GM12801 (cell line): ENCODE results near the gene JAGN1.

ENCODE experiments used
- CTCF ChIP-seq: IDR thresholded peaks from one replicate; pipeline ENCODE4 v1.5.1; 2011; ENCODE audit warnings: control low read depth; ENCODE audit not compliant: insufficient read length; ENCODE audit errors: extremely low read depth

Gene JAGN1

GRCh38 chr3:9917820-9918219 lies 27.4 kb downstream of the JAGN1 start:
- TF ChIP-seq CTCF: no peak

DNA sequence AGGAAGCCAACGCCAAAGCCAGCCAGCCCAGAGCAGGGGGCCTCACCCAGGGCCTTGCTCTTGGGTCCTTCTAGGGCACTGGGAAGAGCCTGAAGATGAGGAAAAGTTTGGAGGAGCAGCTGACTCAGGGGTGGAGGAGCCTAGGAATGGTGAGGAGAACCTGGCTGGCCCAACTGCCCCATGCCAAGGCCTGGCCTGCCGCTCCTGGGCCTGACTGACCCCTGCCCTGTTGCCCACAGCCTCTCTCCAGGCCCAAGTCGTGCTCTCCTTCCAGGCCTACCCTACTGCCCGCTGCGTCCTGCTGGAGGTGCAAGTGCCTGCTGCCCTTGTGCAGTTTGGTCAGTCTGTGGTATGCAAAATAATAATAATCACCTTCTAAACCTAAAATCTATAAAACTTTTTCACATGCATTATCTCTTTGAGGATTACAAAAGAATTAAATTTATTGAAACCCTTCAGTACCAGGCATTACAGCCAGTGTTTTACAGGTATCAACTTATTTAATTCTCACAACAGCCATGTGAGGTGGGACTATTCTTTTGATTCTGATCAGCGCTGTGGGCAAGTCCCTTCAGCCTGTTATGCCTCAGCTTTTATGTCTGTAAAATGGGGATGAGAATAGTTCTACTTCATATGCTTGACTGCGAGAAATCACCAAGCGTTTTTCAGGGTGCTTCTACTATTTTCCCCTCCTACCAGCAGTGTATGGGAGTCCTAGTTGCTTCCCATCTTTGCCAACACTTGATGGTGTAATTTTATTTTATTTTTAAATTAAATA lies 28.0 kb downstream of the JAGN1 start:
- TF ChIP-seq CTCF: no peak

GRCh38 chr3:9928158-9928557 lies 37.7 kb downstream of the JAGN1 start:
- no peak for TF ChIP-seq CTCF

- no peak for TF ChIP-seq CTCF
These were observed 40.5 kb downstream of the JAGN1 start for GRCh38 chr3:9930804-9931418.

- TF ChIP-seq CTCF: no peak
These were observed 42.1 kb downstream of the JAGN1 start for GRCh38 chr3:9932535-9932842.

GRCh38 chr3:9932843-9933560 lies 42.6 kb downstream of the JAGN1 start:
- TF ChIP-seq CTCF: no peak

GRCh38 chr3:9933561-9934234 lies 43.3 kb downstream of the JAGN1 start, which contains the start of gene CRELD1:
CRELD1 (plus strand) TSS chr3:9933834; CDS start chr3:9934439, 605 bp downstream.
- no peak for TF ChIP-seq CTCF
